ENCODE data around the gene CAP2. TPM values are rescaled to one million over a fixed set of nuclear protein-coding genes. Genes with fewer than 3 reads are reported as not detected.

CAP2 gene, protein sequence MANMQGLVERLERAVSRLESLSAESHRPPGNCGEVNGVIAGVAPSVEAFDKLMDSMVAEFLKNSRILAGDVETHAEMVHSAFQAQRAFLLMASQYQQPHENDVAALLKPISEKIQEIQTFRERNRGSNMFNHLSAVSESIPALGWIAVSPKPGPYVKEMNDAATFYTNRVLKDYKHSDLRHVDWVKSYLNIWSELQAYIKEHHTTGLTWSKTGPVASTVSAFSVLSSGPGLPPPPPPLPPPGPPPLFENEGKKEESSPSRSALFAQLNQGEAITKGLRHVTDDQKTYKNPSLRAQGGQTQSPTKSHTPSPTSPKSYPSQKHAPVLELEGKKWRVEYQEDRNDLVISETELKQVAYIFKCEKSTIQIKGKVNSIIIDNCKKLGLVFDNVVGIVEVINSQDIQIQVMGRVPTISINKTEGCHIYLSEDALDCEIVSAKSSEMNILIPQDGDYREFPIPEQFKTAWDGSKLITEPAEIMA
- 7.1 TPM for total RNA-seq

DNA sequence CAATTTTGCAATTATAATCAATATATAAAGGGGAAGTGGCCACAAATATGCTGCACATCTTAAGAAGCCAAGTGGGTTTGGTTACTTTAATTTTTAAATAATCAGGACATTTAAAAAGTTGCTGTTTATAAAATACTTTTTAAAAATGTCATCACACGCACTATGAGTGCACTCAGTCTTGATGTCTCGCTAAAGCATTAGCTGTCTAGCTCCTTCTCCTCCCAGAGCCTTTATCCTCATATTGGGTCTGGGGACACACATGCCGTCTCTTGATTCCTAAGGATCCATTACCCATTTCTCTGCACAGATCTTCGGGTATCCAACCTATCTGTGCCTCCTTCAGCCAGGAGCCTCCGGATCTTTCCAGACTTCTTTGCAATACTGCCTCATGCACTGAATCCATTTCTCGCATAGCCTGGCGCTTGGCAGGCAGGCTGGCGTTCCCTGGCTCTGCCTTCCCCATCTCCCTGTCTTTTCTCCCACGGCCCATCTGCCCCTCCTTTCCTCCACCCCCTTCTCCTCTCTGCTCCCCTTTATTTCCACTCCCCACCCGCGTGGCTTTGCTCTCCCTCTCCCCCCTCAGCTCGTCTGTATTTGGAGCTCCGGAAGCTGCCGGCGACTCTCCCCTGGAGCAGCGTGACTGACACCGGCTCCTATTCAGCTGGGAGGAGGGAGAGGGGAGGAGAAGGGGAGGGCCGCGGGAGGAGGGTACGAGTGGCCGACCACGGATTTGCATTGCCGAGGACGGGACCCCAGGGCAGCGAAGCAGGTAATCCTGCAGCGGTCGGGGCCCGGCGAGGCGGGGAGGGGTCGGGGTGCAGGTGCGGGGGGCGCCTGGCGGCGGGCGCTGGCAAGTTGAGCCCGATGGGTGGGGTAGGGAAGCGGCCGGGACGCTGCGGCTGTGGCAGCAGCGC, at the start of gene CAP2:
Gene CAP2, plus strand, starts transcription at position 618 of the 914 bp plus-strand sequence. CDS start 27,961 bp downstream, outside the sequence.
- intact Hi-C loops (cut with DNase I): no loop called here
- peak; percentile 60 for DNase-seq (ENCODE audit: low spot score)
- ATAC-seq: peak; percentile 76

DNA sequence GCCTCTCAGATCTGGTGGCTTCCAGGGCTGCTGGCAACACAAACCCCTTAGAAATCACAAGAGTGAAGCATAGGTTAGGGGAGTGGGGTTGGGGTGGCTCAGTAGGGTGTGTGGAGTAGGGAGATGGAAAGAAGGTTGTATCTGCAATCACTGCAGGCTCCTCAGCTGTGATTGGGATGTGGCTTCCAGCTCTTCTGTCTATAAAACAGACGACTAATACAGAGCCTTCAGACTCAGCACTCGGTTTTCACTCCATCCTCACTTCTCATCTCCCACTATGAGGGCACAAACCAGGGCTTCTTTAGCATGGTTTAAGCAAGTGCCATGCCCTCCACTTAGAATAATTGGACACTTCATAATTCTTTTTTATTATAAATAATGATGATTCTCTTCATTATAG, 46.4 kb upstream of the CAP2 start:
- ATAC-seq (no peak), DNase-seq (ENCODE audit: low spot score) (no peak)
- intact Hi-C loops (cut with DNase I): no loop called here

DNA sequence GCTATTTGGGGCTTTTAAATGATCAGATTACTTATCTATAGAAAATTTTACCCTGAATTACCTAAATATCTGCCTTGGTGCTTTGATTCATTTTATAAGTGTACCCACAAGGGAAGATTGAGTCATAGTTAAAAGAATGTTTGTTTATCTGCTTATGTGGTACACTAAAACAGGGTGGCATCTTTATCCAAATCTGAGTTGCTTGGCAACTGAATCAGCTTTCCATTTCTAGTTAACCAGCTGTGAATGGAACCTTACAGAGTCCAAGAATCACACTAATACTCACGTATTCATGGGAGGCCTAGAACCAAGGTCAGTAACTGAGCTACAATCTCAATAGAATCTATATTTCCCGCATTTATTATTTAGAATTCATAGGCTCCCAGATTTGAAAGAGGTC, 44.0 kb upstream of the CAP2 start:
- intact Hi-C loops (cut with DNase I): no loop called here
- no peak for ATAC-seq
- DNase-seq (ENCODE audit: low spot score): no peak

DNA sequence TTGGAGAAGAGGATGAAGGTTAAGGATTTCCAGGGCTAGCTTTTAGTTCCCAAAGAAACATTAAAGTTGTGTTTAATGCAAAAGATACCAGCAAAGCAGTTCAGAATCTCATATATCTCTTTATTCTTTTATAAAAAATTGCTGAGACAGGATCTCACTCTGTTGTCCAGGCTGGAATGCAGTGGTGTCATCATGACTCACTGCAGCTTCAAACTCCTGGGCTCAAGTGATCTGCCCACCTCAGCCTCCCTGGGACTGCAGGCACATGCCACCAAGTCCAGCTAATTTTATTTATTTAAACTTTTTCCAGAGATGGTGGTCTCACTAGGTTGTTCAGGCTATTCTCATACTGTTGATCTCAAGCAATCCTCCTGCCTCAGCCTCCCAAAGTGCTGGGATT, 41.1 kb upstream of the CAP2 start:
- intact Hi-C loops (cut with DNase I): no loop called here
- ATAC-seq: no peak
- DNase-seq (ENCODE audit: low spot score): no peak

DNA sequence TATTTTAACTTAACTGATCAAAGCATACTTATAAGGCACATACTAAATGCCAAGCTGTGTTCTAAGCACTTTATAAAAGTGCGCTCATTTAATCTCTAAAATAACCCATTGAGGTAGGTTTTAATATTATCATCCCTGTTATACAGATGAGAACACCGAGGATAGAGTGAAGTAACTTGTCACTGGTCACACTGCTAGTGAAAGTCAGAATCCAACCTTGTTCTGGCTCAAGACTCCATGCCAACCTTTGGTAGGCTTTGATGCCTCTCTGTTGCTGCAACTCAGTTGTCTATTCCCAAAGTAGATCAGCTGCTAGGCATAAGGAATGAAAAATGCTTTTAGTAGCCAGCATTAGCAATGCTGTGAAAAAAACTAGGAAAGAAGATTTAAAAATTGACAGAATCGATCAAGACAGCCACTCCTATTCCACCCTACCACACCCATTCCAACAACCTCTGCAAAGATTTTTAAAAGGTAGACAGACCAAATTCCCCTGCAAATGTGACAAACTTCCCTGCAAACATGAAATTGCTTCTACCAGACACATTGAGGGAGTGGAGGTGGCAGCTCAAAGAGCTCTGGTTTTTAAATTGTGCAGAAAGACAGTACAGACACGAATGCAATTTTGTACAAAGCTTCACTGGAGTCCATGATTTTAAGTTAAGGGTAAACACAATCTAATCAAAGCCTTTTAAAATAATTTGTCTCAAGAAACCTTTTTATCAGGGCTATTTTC, 39.8 kb upstream of the CAP2 start:
- no peak for DNase-seq (ENCODE audit: low spot score)
- intact Hi-C loops (cut with DNase I): no loop called here
- no peak for ATAC-seq

DNA sequence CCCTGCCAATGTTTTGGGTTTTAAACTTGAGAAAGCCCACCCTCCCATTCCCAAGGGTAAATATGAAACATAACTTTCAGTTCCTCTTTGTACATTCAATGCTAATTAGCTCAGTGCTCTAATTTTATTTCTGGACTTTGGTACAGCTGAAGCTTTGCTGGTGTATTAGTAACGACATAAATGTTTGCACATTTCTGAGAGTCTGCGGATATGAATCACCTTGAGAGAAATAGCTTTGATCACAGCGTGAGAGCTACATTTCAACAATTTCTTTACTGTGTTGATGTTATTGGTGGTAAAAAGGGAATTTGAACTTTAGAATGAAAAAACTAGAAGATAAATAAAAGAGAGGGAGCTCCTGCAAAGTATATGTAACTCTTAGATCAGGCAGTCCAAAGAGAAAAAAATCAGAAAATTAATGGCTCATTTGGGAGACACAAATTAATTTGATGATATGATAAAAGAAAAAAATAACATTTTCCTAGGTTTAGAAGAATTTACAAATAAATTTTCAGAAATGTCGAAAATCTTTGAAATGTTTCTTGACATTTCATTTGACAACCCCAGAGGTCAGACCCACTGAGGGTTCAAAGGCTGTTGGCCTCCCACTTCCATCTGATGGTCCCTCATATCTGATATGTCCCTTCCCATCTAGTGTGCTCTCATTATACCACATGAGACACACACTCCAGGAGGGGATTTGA, 38.5 kb upstream of the CAP2 start:
- ATAC-seq (no peak), DNase-seq (ENCODE audit: low spot score) (no peak)
- intact Hi-C loops (cut with DNase I): no loop called here

DNA sequence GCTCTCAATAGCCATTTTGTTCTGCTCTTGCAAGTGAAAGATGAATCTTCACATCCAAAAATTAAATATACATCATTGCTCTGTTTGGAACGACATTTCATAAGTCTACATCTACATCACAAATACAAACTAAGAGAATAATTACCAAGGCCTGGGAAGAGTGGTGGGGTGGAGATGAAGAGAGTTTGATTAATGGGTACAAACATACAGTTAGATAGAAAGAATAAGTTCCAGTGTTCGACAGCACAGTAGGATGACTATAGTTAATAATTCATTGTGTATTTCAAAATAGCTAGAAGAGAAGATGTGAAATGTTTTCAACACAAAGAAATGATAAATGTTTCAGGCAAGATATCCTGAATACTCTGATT, 38.0 kb upstream of the CAP2 start:
- intact Hi-C loops (cut with DNase I): no loop called here
- no peak for ATAC-seq
- no peak for DNase-seq (ENCODE audit: low spot score)

DNA sequence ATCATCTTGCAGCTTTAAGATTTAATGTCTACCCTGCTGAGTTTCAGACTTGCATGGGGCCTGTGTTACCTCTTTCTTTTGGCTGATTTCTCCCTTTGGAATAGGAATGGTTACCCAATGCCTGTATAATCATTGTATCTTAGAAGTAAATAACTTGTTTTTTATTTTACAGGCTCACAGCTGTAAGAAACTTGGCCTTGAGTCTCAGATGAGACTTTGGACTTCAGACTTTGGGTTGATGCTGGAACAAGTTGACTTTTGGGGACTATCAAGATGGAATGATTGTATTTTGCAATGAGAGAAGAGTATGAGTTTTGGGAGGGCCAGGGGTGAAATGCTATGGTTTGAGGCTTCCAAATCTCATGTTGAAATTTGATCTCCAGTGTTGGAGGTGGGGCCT, 34.9 kb upstream of the CAP2 start:
- DNase-seq (ENCODE audit: low spot score) (no peak), ATAC-seq (no peak)
- intact Hi-C loops (cut with DNase I): no loop called here

DNA sequence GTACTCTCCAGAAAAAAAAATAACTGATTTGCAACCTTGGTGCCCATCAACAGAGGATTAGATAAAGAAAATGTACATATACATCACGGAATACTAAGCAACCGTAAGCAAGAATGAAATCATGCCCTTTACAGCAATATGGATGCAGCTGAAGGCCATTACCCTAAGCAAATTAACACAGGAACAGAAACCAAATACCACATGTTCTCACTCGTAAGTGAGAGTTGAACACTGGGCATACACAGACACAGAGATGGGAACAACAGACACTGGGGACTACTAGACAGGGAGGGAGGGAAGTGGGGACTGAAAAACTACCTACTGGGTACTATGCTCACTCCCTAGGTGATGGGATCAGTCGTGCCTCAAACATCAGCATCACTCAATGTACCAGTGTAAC, 32.8 kb upstream of the CAP2 start:
- no peak for DNase-seq (ENCODE audit: low spot score)
- intact Hi-C loops (cut with DNase I): no loop called here
- peak; percentile 42 for ATAC-seq

DNA sequence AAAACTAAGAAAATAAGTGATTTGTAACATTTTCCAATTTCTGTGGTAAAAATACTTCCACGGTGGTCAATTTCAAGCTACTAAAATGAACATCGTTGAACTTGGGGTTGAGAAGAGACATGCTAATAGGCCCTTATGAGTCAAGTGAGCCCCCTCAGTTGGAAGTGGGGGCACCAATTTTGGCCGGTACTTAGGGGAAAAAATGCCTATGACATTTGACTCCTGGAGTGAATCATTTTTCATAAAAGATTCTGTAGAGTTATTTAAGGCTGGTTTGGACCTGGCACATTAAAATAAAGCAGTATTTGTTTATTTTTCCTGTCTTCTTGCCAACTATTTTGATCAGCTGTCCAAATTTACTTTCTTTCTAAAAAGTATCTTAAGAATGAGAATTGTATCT, 32.4 kb upstream of the CAP2 start:
- ATAC-seq: peak; percentile 17
- DNase-seq (ENCODE audit: low spot score): no peak

DNA sequence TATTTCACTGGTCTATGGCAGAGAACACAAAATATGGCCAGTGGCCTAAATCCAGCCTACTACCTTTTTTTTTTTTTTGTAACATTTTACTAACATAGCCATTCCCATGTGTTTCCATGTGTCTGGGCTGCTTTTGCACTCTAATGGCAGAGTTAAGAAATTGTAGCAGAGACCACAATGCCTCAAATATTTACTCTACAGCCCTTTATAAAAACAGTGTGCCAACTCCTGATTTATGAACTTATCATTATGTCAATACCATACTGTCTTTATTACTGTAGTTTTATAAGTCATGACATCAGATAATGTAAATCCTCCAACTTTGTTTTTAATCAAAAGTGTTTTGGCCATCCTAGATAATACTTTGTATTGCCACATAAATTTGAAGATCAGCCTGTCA, 27.4 kb upstream of the CAP2 start:
- ATAC-seq: no peak
- intact Hi-C loops (cut with DNase I): no loop called here
- DNase-seq (ENCODE audit: low spot score): no peak

More for the DNA sequence above, 32.4 kb upstream of the CAP2 start:
- intact Hi-C loops (cut with DNase I): no loop called here

DNA sequence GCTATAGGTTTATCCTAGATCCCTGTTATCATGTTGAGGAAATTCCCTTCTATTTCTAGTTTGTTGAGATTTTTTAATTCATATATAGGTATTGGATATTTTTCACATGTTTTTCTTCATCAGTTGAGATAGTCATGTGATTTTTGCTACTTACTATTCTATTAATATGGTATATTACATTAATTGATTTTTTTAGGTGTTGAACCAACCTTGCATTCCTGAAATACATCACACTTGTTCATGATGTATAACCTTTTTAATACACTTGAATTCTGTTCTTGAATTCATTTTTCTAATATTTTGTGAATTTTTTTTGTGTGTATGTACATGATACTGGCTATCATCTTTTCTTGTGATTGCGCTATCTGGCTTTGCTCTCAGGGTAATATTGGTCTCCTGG, 25.5 kb upstream of the CAP2 start:
- intact Hi-C loops (cut with DNase I): no loop called here
- ATAC-seq (no peak), DNase-seq (ENCODE audit: low spot score) (no peak)

DNA sequence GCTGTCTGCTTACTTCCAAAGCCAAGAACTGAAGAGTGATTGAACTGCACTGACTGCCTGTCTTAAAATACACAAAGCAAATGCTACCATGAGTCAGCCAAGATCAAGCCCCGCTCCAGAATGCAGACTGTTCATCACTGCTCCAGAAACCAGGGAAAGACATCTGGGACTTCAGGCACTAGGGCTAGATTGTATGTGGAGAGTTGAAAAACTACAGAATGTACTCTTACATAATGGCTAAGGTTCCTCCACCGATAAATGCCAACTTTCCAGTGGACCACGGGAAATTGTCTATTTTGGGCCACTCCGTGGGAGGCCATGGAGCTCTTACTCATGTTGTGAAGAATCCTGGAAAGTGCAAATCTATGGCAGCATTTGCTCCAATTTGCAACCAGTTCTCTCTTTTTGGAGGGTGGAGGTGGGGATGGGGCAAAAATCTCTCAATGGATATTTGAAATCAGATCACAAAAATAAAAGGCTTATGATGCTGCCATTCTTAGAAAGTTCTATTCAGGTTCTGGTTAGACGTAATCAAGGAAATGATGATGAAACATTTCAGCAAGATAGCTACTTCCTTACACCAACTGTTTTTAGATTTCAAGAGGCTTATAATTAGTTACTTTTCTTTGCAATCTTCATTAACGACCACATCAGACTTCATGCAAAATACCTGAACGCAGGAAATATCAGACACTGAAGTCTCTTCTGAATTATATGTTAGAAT, 11.8 kb upstream of the CAP2 start:
- ATAC-seq (peak; percentile 42), DNase-seq (ENCODE audit: low spot score) (no peak)
- intact Hi-C loops (cut with DNase I): no loop called here

DNA sequence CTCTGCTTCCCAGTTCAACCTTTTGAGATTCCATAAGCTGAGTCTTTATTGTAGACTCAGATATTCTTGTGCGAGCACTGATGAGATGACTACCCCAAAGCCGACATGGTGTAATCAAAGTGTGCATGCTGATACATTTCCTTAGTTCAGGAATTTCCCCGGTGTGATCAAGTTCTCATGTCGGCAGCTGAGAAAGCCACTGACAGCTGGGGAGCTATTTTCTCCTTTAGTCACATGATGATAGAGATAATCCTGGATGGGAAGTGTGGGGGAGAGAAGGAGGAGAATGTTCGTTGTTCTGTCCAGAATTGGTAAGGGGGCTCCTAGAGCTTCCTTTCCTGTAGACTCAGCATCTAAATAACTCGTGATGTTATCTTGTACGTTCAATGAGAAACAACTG, 7.7 kb upstream of the CAP2 start:
- DNase-seq (ENCODE audit: low spot score): no peak

DNA sequence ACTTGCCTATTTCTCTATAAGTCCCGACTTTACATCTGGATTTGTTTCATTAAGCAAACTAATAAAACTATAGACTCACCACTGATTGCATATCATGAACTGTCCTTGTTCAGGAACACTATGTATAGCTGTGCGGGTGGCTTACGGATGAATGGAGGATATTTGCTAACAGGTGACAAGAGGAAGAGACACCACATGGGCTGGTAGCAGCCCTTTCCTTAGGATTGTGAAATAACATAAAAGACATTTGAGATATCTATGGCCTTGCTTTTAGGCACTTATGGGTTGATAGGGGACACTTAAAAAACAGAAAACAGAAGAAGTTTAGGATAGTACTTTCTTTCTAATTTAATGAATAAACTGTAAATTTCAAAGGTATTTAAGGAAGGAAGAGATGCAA, 5.0 kb upstream of the CAP2 start:
- ATAC-seq (no peak), DNase-seq (ENCODE audit: low spot score) (no peak)
- intact Hi-C loops (cut with DNase I): no loop called here

More for the DNA sequence above, 7.7 kb upstream of the CAP2 start:
- ATAC-seq: no peak
- intact Hi-C loops (cut with DNase I): no loop called here

DNA sequence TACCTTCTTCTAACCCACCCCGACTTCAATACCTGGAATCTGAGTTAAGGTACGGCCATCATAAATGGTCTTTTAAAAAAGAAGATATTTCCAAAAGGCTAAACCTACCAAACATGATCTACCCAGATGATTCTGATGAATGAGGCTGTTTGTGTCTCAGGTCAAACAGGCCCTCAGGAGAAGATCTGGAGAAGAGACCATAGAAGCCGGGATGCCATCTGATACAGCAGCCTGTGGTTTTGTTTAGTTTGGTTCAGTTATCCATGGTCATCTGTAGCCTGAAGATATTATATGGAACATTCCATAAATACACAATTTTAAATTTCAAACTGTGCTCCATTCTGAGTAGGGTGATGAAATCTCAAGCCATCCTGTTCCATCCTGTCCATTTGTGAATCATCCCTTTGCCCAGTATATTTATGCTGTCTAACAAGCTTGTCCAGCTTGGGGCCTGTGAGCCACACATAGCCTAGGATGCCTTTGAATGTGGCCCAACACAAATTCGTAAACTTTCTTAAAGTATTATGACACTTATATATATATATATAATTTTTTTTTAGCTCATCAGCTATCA, 4.0 kb upstream of the CAP2 start:
- ATAC-seq: no peak
- intact Hi-C loops (cut with DNase I): no loop called here
- DNase-seq (ENCODE audit: low spot score): no peak

DNA sequence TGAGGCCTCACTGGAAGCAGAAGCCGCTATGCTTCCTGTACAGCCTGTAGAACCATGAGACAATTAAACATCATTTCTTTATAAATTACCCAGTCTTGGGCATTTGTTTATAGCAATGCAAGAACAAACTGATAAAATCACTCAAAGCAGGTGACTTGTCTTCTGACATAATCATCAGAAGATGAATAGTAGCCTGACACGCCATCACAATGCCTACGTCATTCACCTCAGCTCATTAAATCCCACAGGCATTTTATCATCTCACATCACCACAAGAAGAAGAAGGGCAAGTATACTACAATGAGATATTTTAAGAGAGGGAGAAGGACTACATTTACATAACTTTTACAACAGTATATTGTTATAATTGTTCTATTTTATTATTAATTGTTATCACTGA, 3.1 kb upstream of the CAP2 start:
- intact Hi-C loops (cut with DNase I): no loop called here
- DNase-seq (ENCODE audit: low spot score): no peak
- ATAC-seq: no peak

DNA sequence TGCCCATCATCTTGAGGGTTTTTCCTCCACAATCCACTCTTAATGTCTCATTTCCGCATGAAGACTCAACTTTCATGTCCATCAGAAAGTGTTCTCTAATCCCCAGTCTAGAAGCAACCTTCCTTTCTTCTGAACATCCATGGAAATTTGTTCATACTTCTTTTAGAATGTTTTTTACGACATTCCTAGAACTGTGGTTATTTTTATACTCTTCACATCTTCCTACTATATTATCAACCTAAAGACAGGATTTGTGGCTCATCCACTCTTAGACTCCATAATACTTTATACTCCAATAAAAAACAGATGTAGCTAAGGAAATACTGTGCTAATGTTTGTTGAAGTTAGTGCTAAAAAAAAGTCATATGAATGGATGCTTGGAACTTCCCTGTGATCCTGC, 1.4 kb upstream of the CAP2 start:
- ATAC-seq: no peak
- intact Hi-C loops (cut with DNase I): no loop called here
- no peak for DNase-seq (ENCODE audit: low spot score)
